Osteocyte (in vitro differentiated cells): ENCODE measurements around the gene GFER. TPM values are rescaled to one million over a fixed set of nuclear protein-coding genes. Genes with fewer than 3 reads are reported as not detected.

Experiments used
- DNase-seq: peaks from one replicate; pipeline ENCODE4 v3.0.0; 2021; ENCODE audit warnings: mixed read lengths; ENCODE audit not compliant: unreplicated experiment; ENCODE audit errors: extremely low spot score
- H3K27ac Mint-ChIP-seq: one replicate; pipeline ENCODE4 v1.8.0; 2021; ENCODE audit warnings: mild to moderate bottlenecking, mixed read lengths; ENCODE audit not compliant: unreplicated experiment
- H3K27me3 Mint-ChIP-seq: one replicate; pipeline ENCODE4 v1.8.0; 2021; ENCODE audit warnings: mixed read lengths; ENCODE audit not compliant: unreplicated experiment
- H3K36me3 Mint-ChIP-seq: one replicate; pipeline ENCODE4 v1.8.0; 2021; ENCODE audit warnings: mixed read lengths; ENCODE audit not compliant: unreplicated experiment
- H3K4me1 Mint-ChIP-seq: one replicate; pipeline ENCODE4 v1.8.0; 2021; ENCODE audit warnings: mixed read lengths; ENCODE audit not compliant: unreplicated experiment
- H3K4me3 Mint-ChIP-seq: one replicate; pipeline ENCODE4 v1.8.0; 2021; ENCODE audit warnings: mild to moderate bottlenecking, moderate library complexity, mixed read lengths; ENCODE audit not compliant: unreplicated experiment
- H3K9me3 Mint-ChIP-seq: one replicate; pipeline ENCODE4 v1.8.0; 2021; ENCODE audit warnings: mixed read lengths; ENCODE audit not compliant: unreplicated experiment
- CTCF ChIP-seq: fragments of 200-600 bp; sonication (generic); IDR thresholded peaks from 2 replicates; pipeline ENCODE4 v1.5.0; 2021; ENCODE audit warnings: antibody characterized with exemption, mild to moderate bottlenecking, moderate library complexity
- total RNA-seq: library from RNA; stranded (reverse); gene quantifications from 2 replicates; pipeline ENCODE4 v1.2.1, GENCODE V29; 2021

GFER gene
- total RNA-seq, 1 donor from 2014 or later, result 24.7 TPM

GRCh38 chr16:1998360-1998835 lies 14.4 kb downstream of the GFER start:
- H3K27me3 Mint-ChIP-seq, result no peaks in the 10 kb centered on the region
- no peaks in the 10 kb centered on the region for H3K9me3 Mint-ChIP-seq
- H3K36me3 Mint-ChIP-seq, result peaks cover 18% of the 10 kb centered on the region
- no peaks in the 10 kb centered on the region for H3K4me1 Mint-ChIP-seq
- H3K27ac Mint-ChIP-seq, result no peak overlapping the region
- DNase-seq, result no peak
- no peak overlapping the region for H3K4me3 Mint-ChIP-seq
- TF ChIP-seq CTCF, result no peak

DNA sequence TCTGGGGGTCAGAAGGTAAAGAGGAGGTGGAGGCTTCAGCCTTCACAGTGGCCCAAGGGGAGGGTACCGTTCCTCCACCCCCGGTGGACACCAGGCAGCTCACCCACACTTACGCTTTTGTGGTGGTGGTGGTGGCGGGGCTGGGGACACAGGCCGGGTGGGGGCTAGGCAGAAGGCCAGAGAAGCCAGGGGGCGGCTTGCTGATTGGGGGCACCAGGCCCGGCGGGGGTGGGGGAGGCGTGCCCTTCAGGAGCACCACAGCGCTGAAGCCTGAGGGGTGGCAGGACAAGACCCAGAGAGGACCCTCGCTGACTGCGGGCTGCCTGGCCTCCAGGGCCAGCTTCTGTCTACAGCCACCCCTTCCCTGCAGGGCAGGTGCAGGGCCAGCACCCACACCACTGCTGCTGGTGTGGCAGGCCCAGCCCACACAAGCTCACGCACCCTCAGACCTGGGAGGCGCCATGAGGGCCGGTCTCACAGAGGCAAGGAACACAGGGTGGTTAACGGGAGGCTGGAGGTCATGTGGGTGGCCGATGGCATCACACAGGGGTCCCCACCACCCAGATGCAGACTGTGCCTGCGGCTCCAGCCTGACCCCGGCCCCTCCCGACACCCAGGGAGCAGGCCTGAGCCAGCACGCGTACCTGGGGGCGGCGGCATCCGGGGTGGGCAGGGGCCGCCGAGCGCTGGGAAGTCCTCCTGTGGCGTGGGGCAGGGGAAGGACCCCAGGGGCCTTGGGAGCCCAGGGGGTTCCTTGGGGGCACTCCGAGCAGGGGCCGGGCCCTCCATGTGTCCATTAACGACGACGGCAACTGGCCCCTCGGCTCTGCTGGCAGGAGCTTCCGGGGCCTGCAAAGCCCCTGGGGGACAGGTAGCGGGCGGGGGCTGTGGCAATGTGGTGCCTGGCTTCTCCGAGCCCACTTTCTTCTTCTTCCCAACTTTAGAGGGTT lies 15.1 kb downstream of the GFER start:
- TF ChIP-seq CTCF, result no peak
- no peak for DNase-seq
- Mint-ChIP-seq H3K4me3 (no peak overlapping the region), H3K27me3 (no peaks in the 10 kb centered on the region), H3K36me3 (peaks cover 18% of the 10 kb centered on the region), H3K27ac (no peak overlapping the region), H3K9me3 (no peaks in the 10 kb centered on the region), H3K4me1 (peaks cover 3% of the 10 kb centered on the region)

GRCh38 chr16:1999866-2000514 lies 16.0 kb downstream of the GFER start:
- Mint-ChIP-seq H3K9me3 (no peaks in the 10 kb centered on the region), H3K27me3 (no peaks in the 10 kb centered on the region), H3K4me1 (peaks cover 8% of the 10 kb centered on the region), H3K4me3 (no peak overlapping the region), H3K27ac (no peak overlapping the region), H3K36me3 (peaks cover 18% of the 10 kb centered on the region)
- TF ChIP-seq CTCF, result no peak
- DNase-seq, result no peak

GRCh38 chr16:2001035-2001434 lies 17.0 kb downstream of the GFER start:
- no peaks in the 10 kb centered on the region for H3K27me3 Mint-ChIP-seq
- H3K36me3 Mint-ChIP-seq, result peaks cover 15% of the 10 kb centered on the region

More at GRCh38 chr16:2001035-2001434, 17.0 kb downstream of the GFER start:
- no peak overlapping the region for H3K27ac Mint-ChIP-seq
- peaks cover 11% of the 10 kb centered on the region for H3K4me1 Mint-ChIP-seq
- H3K4me3 Mint-ChIP-seq, result no peak overlapping the region
- TF ChIP-seq CTCF, result no peak
- DNase-seq, result no peak
- H3K9me3 Mint-ChIP-seq, result no peaks in the 10 kb centered on the region
